Measurements from ENCODE around the gene PTPN2.

PTPN2 gene

DNA sequence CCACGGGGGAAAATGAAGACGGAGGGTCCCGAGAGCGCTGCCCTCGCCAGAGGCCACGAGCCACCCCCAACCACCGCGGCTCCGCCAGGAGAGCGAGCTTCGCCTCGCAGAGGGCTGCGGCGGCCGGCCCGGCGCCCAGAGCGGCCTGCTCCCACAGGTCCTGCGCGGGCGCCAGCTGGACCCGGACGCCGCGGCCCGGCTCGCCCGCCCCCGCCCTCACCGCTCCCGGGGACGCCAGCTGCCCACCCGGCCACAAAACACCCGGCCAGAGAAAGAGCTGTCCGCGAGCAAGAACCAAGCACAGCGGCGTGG lies 709 bp downstream of the PTPN2 start:
- peak overlapping the region; percentile 16 for H2AFZ ChIP-seq (ENCODE audit: low read depth, low read length, severe bottlenecking)
- H3K79me2 ChIP-seq (ENCODE audit: insufficient read depth, low read length), result peaks cover 48% of the 10 kb centered on the region
- H3K36me3 ChIP-seq (ENCODE audit: low read length), result no peaks in the 10 kb centered on the region
- TF ChIP-seq CTCF (IDR thresholded peaks at IDR 0.05; ENCODE audit: insufficient read depth, low read length, poor library complexity, severe bottlenecking) (no peak), EZH2phosphoT487 (conservative IDR thresholded peaks at IDR 0.05; ENCODE audit: low read length) (no peak)
- peak overlapping the region; percentile 89 for H3K4me3 ChIP-seq (ENCODE audit: insufficient read depth, low read length, poor library complexity, severe bottlenecking)
- peaks cover 4% of the 10 kb centered on the region; the same call in 1 of the 2 replicates for H3F3A ChIP-seq (ENCODE audit: insufficient read depth)
- H3K4me2 ChIP-seq (ENCODE audit: low read depth, low read length, poor library complexity, severe bottlenecking), result peak overlapping the region; percentile 79
- H3K9me3 ChIP-seq (ENCODE audit: insufficient read depth, low read length), result no peaks in the 10 kb centered on the region
- peak overlapping the region; percentile 87; the same call in 1 of the 2 replicates for H3K27ac ChIP-seq (ENCODE audit: low read depth, low read length)
- no peaks in the 10 kb centered on the region for H3K9me2 ChIP-seq (replicated peaks; ENCODE audit: insufficient read depth, low read length)
- H4K20me1 ChIP-seq (ENCODE audit: low read depth, low read length), result peaks cover 25% of the 10 kb centered on the region
- H3K9ac ChIP-seq (ENCODE audit: low read length), result peak overlapping the region; percentile 92
- H3K27me3 ChIP-seq (ENCODE audit: low read length), result no peaks in the 10 kb centered on the region

DNA sequence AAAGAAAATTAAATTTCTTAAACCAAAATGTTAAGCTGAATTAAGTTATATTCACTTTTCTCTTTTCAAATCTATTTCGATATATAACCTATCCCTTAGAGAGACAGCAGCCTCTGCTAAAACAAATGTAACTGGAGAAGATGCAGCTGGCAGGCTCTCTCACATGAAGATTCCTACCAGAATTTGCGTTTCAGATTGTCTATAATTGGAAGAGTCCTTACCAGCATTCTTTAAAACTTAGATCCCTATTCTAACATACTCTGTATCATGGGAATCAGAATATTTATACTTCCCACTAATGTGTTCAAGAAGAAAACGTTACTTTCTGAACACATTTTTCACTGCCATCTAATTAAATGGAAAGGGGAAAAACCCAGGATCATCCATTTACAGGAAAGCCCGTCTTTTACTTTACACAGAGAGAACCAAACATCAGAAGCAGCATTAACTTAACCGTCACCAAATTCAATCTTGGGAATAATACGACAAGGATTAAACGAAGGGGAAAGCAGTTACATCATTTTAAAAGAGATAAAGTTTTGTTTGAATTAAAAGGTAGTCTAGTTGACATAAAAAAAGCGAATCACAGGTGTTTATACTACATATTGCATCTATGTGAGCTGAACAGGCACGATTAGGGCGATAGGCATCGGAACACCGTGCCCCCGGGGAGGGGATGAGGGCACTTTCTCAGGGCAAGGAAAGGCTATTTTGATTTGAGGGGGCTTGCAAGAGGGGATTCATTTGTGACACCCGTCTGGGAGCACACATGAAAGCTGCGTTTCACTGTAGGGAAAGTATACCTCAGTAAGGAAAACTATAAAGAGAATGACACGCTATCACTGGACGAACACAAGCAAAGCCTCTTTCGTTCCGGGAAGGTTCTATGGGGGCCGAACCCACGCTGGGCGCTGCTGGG lies 1.3 kb downstream of the PTPN2 start:
- peak overlapping the region; percentile 79 for H3K4me2 ChIP-seq (ENCODE audit: low read depth, low read length, poor library complexity, severe bottlenecking)
- H3K9ac ChIP-seq (ENCODE audit: low read length), result peak overlapping the region; percentile 92
- H3F3A ChIP-seq (ENCODE audit: insufficient read depth), result peaks cover 4% of the 10 kb centered on the region; the same call in 1 of the 2 replicates
- TF ChIP-seq CTCF (IDR thresholded peaks at IDR 0.05; ENCODE audit: insufficient read depth, low read length, poor library complexity, severe bottlenecking) (no peak), EZH2phosphoT487 (conservative IDR thresholded peaks at IDR 0.05; ENCODE audit: low read length) (no peak)
- H4K20me1 ChIP-seq (ENCODE audit: low read depth, low read length), result peaks cover 25% of the 10 kb centered on the region
- no peaks in the 10 kb centered on the region for H3K9me2 ChIP-seq (replicated peaks; ENCODE audit: insufficient read depth, low read length)
- H3K4me3 ChIP-seq (ENCODE audit: insufficient read depth, low read length, poor library complexity, severe bottlenecking), result peak overlapping the region; percentile 89
- no peaks in the 10 kb centered on the region for H3K36me3 ChIP-seq (ENCODE audit: low read length)
- no peaks in the 10 kb centered on the region for H3K9me3 ChIP-seq (ENCODE audit: insufficient read depth, low read length)
- H3K27ac ChIP-seq (ENCODE audit: low read depth, low read length), result no peak overlapping the region
- H3K27me3 ChIP-seq (ENCODE audit: low read length), result no peaks in the 10 kb centered on the region
- peaks cover 54% of the 10 kb centered on the region for H3K79me2 ChIP-seq (ENCODE audit: insufficient read depth, low read length)
- H2AFZ ChIP-seq (ENCODE audit: low read depth, low read length, severe bottlenecking), result peak overlapping the region; percentile 16

DNA sequence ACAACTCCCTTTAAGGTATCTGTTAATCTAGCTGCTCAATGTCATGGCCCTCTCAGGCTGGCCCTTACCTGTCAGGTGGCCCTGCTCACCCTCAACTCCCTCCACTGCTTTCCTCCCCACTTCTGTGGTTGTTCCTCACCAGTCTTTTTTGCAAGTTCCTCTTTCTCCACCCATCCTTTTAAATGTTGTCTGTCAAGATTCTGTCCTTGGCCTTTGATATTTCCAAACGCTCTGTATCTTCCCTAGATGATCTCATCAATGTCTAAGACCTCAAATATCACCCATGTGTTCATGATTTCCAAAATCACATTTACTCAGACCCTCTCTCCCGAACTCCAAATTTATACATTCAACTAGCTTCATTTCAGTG lies 3.5 kb downstream of the PTPN2 start:
- Histone ChIP-seq H3K36me3 (ENCODE audit: low read length) (no peaks in the 10 kb centered on the region), H2AFZ (ENCODE audit: low read depth, low read length, severe bottlenecking) (no peak overlapping the region), H3K27ac (ENCODE audit: low read depth, low read length) (no peak overlapping the region), H3K9me2 (replicated peaks; ENCODE audit: insufficient read depth, low read length) (no peaks in the 10 kb centered on the region), H3F3A (ENCODE audit: insufficient read depth) (peaks cover 4% of the 10 kb centered on the region; the same call in 1 of the 2 replicates), H3K27me3 (ENCODE audit: low read length) (no peaks in the 10 kb centered on the region), H4K20me1 (ENCODE audit: low read depth, low read length) (peaks cover 25% of the 10 kb centered on the region), H3K9me3 (ENCODE audit: insufficient read depth, low read length) (no peaks in the 10 kb centered on the region), H3K9ac (ENCODE audit: low read length) (no peak overlapping the region), H3K4me2 (ENCODE audit: low read depth, low read length, poor library complexity, severe bottlenecking) (no peak overlapping the region), H3K79me2 (ENCODE audit: insufficient read depth, low read length) (peaks cover 75% of the 10 kb centered on the region), H3K4me3 (ENCODE audit: insufficient read depth, low read length, poor library complexity, severe bottlenecking) (no peak overlapping the region)
- no peak for TF ChIP-seq EZH2phosphoT487 (conservative IDR thresholded peaks at IDR 0.05; ENCODE audit: low read length)
- TF ChIP-seq CTCF (IDR thresholded peaks at IDR 0.05; ENCODE audit: insufficient read depth, low read length, poor library complexity, severe bottlenecking), result no peak

Measured in SU-DHL-6 (cell line).